Heart left ventricle (tissue), 16 donors: ENCODE data around the gene KRT8. TPM values are rescaled to one million over a fixed set of nuclear protein-coding genes. Genes with fewer than 3 reads are reported as not detected.
"Not testable (repeated sequence)": the region's sequence is repeated elsewhere in the genome, so short reads cannot be mapped to it uniquely, and the experiment has no call there.

ENCODE experiments used
- ATAC-seq, 4 donors: fragments of 200-7000 bp; cut with Tn5 transposase; one replicate each; pipeline ENCODE4 v1.9.1; 2020 to 2022; ENCODE audit warnings: moderate library complexity in 4 of 4, mild to moderate bottlenecking in 3 of 4, moderate number of reproducible peaks in 1 of 4
- DNase-seq, 5 donors: peaks; one replicate each; pipeline ENCODE4 v3.0.0-alpha.2; 2020
- H3K27ac ChIP-seq, 12 donors: fragments of 200-600 bp; sonication (generic) in 4 of 12; one replicate each; pipeline versions ENCODE4 v1.5.0 to v1.8.0; 2016 to 2022; ENCODE audit warnings: mild to moderate bottlenecking in 2 of 12
- H3K27me3 ChIP-seq, 9 donors: fragments of 200-600 bp; sonication (generic) in 2 of 9; one replicate each; pipeline versions ENCODE4 v1.5.1 to v1.8.0; 2016 to 2022; ENCODE audit warnings: mild to moderate bottlenecking in 3 of 9
- H3K36me3 ChIP-seq, 9 donors: fragments of 200-600 bp; sonication (generic) in 2 of 9; one replicate each; pipeline versions ENCODE4 v1.5.0 to v1.8.0; 2018 to 2022; ENCODE audit warnings: mild to moderate bottlenecking in 2 of 9
- H3K4me1 ChIP-seq, 12 donors: fragments of 200-600 bp; sonication (generic) in 4 of 12; one replicate each; pipeline versions ENCODE4 v1.5.0 to v1.8.0; 2016 to 2022; ENCODE audit warnings: mild to moderate bottlenecking in 3 of 12
- H3K4me3 ChIP-seq, 12 donors: fragments of 200-600 bp; sonication (generic) in 4 of 12; one replicate each; pipeline versions ENCODE4 v1.5.0 to v1.8.0; 2017 to 2022; ENCODE audit warnings: mild to moderate bottlenecking in 9 of 12, moderate library complexity in 4 of 12
- H3K9me3 ChIP-seq, 12 donors: fragments of 200-600 bp; sonication (generic) in 4 of 12; one replicate each; pipeline versions ENCODE4 v1.5.0 to v1.8.0; 2016 to 2022; ENCODE audit warnings: mild to moderate bottlenecking in 1 of 12
- CTCF ChIP-seq, 12 donors: fragments of 200-600 bp; sonication (generic) in 4 of 12; IDR thresholded peaks; one replicate each; pipeline versions ENCODE4 v1.5.0 to v1.8.0; 2018 to 2022; ENCODE audit warnings: antibody characterized with exemption in 12 of 12, mild to moderate bottlenecking in 5 of 12
- POLR2A ChIP-seq, 2 donors: fragments of 450-650 bp; IDR thresholded peaks; one replicate each; pipeline ENCODE4 v1.6.1; 2017; ENCODE audit warnings: antibody characterized with exemption in 2 of 2, mild to moderate bottlenecking in 2 of 2, moderate library complexity in 2 of 2
- WGBS, 4 donors: extraction: QIAGEN DNeasy Blood & Tissue Kit in 2 of 4; methylation state at CpG; one replicate each; pipeline versions ENCODE4 v1.1.5 to v1.1.7; 2013 to 2018; 5-methylcytosine and 5-hydroxymethylcytosine counted together
- intact Hi-C, 10 donors: fragments of 100-400 bp; cut with DNase I; formaldehyde crosslinking; loops; one replicate each; pipeline versions ENCODE4 v1.11.1 to v1.14.2; 2022
- polyA plus RNA-seq, 2 donors: library from polyadenylated mRNA; stranded (reverse); fragments of 200-250 nt; gene quantifications; one replicate each; pipeline ENCODE4 v1.2.3, GENCODE V29; 2013
- total RNA-seq, 9 donors: library from RNA; depleted of rRNA in 2 of 9; stranded (reverse); fragments of >200 nt in 2 of 9; fragmentation: NEBNext Ultra II Directional in 3 of 9; extraction: Animal tissue kit (Norgen Biotek cat#: 25700) in 3 of 9; gene quantifications; one replicate each; pipeline versions ENCODE4 v1.1.0 to v1.2.4, GENCODE V29; 2016 to 2023
- donor health status: ischemic (EF 13 %, LVEDD 7.1; RV severe dilation, severe dysfunction).
- donor health status: healthy with polysubstance abuse.
- donor health status: DM: no; HTN: yes; CAD: no.
- donor health status: DM: no; HTN: no; CAD: no.
- donor health status: ischemic (EF 25% LVEDD 6.9; RV normal size, moderate dysfunction).
- donor health status: ischemic (EF 25% LVEDD 5.7; RV mildly dilated, moderate dysfunction).
- donor health status: healthy.
- donor health status: DM: yes; HTN: yes; CAD: no.
- donor health status: ischemic (EF 35%, LVEDD 5.7; RV mildly dilated, moderate dysfunction).
- donor health status: nonischemic (EF 11% LVEDD 7.7; RV severe dilation, severe dysfunction).
- donor health status: DM: yes; HTN: yes; CAD: no.
- donor health status: PGD.
- donor health status: ischemic (EF 29% LVEDD 5.4; RV normal size, mild dysfunction).
- donor health status: nonischemic (EF 23%, LVEDD 6.1; RV moderate dilation, normal function).

Gene KRT8
- total and polyA plus RNA-seq, 11 donors, result 79.9 to 227 (median 127) TPM

- H3K4me1 ChIP-seq, result peaks cover 0 to 1% (median 0%) of the 10 kb centered on the region in 12 donors
- no peak for ATAC-seq
- H3K36me3 ChIP-seq, result no peaks in the 10 kb centered on the region
- TF ChIP-seq POLR2A (IDR thresholded peaks at IDR 0.05), result no peak
- TF ChIP-seq CTCF (IDR thresholded peaks at IDR 0.05), result no peak
- peaks cover 0 to 3% (median 0%) of the 10 kb centered on the region in 12 donors for H3K9me3 ChIP-seq
- intact Hi-C loops, result loop anchor here in 1 of 10 donors (2.0 kb wide), 1 partner anchor 36 kb away; no protein-coding TSS in a partner anchor
- no peak overlapping the region for H3K4me3 ChIP-seq
- no peaks in the 10 kb centered on the region for H3K27me3 ChIP-seq
- H3K27ac ChIP-seq, result no peak overlapping the region
- no peak for DNase-seq
- WGBS, 4 donors, result 81 to 93% (median 91%) methylated on average over 3 of the region's 3 CpGs
Observed at GRCh38 chr12:52890417-52890816, 14.5 kb downstream of the KRT8 start.

- no peaks in the 10 kb centered on the region for H3K36me3 ChIP-seq
- TF ChIP-seq POLR2A (IDR thresholded peaks at IDR 0.05) (no peak), CTCF (IDR thresholded peaks at IDR 0.05) (peak; percentile 85 to 95 (median 92))
- H3K9me3 ChIP-seq, result no peaks in the 10 kb centered on the region
- peaks cover 0 to 17% (median 0%) of the 10 kb centered on the region in 9 donors for H3K27me3 ChIP-seq
- peak; percentile 68 to 90 (median 74) for DNase-seq
- WGBS, 4 donors, result 31 to 36% (median 33%) methylated on average over 13 of the region's 13 CpGs
- peaks cover 0 to 6% (median 1%) of the 10 kb centered on the region in 12 donors for H3K4me1 ChIP-seq
- intact Hi-C loops, result loop anchor here in 9 of 10 donors (1.0 to 5.0 kb wide), 4 partner anchors 96 to 512 kb away; no protein-coding TSS in a partner anchor
- peak; percentile 59 to 83 (median 83) for ATAC-seq
- no peak overlapping the region for H3K27ac ChIP-seq
- H3K4me3 ChIP-seq, result no peak overlapping the region
Observed at GRCh38 chr12:52884526-52885293, 20.2 kb downstream of the KRT8 start.

- H3K9me3 ChIP-seq, ATAC-seq, H3K4me3 ChIP-seq, DNase-seq, H3K36me3 ChIP-seq, H3K27ac ChIP-seq: not testable (repeated sequence)
- Histone ChIP-seq H3K27me3 (peaks cover 0 to 17% (median 0%) of the 10 kb centered on the region in 9 donors), H3K4me1 (peaks cover 0 to 15% (median 6%) of the 10 kb centered on the region in 12 donors)
- intact Hi-C loops, result loop anchor here in 5 of 10 donors (1.0 to 5.0 kb wide), 5 partner anchors 297 to 724 kb away; no protein-coding TSS in a partner anchor
- WGBS, 4 donors, result 73 to 78% (median 74%) methylated on average over 8 of the region's 8 CpGs
Observed at GRCh38 chr12:52880499-52880898, 24.4 kb downstream of the KRT8 start.

- Histone ChIP-seq H3K27me3 (peaks cover 0 to 17% (median 0%) of the 10 kb centered on the region in 9 donors), H3K4me3 (peak overlapping the region in 9 of 12 donors; percentile 11 to 46 (median 33)), H3K4me1 (peaks cover 0 to 18% (median 8%) of the 10 kb centered on the region in 12 donors), H3K9me3 (no peaks in the 10 kb centered on the region), H3K36me3 (no peaks in the 10 kb centered on the region), H3K27ac (peak overlapping the region in 1 of 12 donors; percentile 42)
- ATAC-seq (peak; percentile 70 to 92 (median 89)), DNase-seq (peak; percentile 76 to 87 (median 82))
- intact Hi-C loops, result loop anchor here (1.0 to 5.0 kb wide), 10 partner anchors 296 to 727 kb away; no protein-coding TSS in a partner anchor
- TF ChIP-seq POLR2A (IDR thresholded peaks at IDR 0.05), result no peak
- peak; percentile 55 to 77 (median 66) for TF ChIP-seq CTCF (IDR thresholded peaks at IDR 0.05)
- WGBS, 4 donors, result 8 to 22% (median 11%) methylated on average over 28 to 38 of the region's 38 CpGs
Observed at GRCh38 chr12:52879394-52880351, 25.2 kb downstream of the KRT8 start.
